ENCODE data around the gene MATN1. TPM values are rescaled to one million over a fixed set of nuclear protein-coding genes. Genes with fewer than 3 reads are reported as not detected.

Gene MATN1
- total RNA-seq, 6 donors from 2014 or later, result 0.15 TPM; not detected in 5

DNA sequence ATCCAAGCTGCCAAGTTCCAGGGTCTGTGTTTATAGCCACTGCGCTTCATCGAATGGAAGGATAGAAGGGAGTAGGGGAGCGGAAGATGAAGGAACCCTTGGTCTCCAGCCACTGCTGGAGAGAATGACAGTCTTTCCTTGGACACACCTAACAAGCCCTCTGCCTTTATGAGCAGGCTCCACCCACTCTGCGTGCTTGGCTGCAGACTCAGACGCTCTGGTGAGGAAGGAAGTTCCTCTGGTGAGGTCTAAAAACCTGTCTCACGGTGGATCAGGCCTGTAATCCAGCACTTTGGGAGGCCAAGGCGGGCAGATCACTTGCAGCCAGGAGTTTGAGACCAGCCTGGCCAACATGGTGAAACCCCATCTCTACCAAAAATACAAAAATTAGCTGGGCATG, 55.4 kb downstream of the MATN1 start:
- no peak overlapping the region for H3K27ac ChIP-seq
- DNase-seq, result no peak
- H3K9me3 ChIP-seq, result no peaks in the 10 kb centered on the region
- H3K36me3 ChIP-seq, result no peaks in the 10 kb centered on the region
- no peak for ATAC-seq (ENCODE audit: low FRiP score in 2 of 2)
- no peaks in the 10 kb centered on the region for H3K27me3 ChIP-seq
- WGBS, 2 donors, result 54 to 63% methylated on average over 6 to 7 of the region's 7 CpGs
- no peak for TF ChIP-seq EP300 (IDR thresholded peaks at IDR 0.05)
- TF ChIP-seq POLR2A (IDR thresholded peaks at IDR 0.05), result no peak
- no peak for TF ChIP-seq POLR2AphosphoS5 (IDR thresholded peaks at IDR 0.05)
- no peaks in the 10 kb centered on the region for H3K4me1 ChIP-seq
- H3K4me3 ChIP-seq, result no peak overlapping the region

DNA sequence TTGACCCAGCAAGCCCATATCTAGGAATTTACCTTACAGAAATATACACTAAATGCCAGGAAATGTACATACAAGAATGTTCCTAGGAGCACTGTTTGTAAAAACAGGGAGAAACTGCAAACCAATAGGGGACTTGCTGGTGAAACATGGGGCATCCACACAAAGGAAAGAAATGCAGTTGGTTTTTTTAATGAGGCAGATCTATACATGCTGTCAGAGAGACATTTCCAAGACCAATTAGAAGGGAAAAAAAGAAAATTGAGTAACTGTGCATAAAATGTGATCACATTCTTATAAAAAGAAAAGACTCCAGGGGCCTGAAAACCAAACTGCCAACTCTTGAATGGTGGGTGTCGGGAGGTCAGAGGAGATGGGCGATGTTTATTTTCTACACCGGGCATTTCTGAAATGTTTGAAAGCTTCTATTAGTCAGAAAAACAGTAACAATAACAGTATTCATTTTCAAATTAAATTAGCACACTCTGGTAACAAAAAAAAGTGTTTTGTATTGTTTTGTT, 56.6 kb downstream of the MATN1 start:
- H3K36me3 ChIP-seq, result no peaks in the 10 kb centered on the region
- H3K4me3 ChIP-seq, result no peak overlapping the region
- no peaks in the 10 kb centered on the region for H3K27me3 ChIP-seq
- no peaks in the 10 kb centered on the region for H3K4me1 ChIP-seq
- DNase-seq, result no peak
- no peak for ATAC-seq (ENCODE audit: low FRiP score in 2 of 2)
- TF ChIP-seq POLR2A (IDR thresholded peaks at IDR 0.05), result no peak
- no peak for TF ChIP-seq POLR2AphosphoS5 (IDR thresholded peaks at IDR 0.05)
- TF ChIP-seq, protein P1, sequence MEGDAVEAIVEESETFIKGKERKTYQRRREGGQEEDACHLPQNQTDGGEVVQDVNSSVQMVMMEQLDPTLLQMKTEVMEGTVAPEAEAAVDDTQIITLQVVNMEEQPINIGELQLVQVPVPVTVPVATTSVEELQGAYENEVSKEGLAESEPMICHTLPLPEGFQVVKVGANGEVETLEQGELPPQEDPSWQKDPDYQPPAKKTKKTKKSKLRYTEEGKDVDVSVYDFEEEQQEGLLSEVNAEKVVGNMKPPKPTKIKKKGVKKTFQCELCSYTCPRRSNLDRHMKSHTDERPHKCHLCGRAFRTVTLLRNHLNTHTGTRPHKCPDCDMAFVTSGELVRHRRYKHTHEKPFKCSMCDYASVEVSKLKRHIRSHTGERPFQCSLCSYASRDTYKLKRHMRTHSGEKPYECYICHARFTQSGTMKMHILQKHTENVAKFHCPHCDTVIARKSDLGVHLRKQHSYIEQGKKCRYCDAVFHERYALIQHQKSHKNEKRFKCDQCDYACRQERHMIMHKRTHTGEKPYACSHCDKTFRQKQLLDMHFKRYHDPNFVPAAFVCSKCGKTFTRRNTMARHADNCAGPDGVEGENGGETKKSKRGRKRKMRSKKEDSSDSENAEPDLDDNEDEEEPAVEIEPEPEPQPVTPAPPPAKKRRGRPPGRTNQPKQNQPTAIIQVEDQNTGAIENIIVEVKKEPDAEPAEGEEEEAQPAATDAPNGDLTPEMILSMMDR (IDR thresholded peaks at IDR 0.05), result no peak
- no peak for TF ChIP-seq EP300 (IDR thresholded peaks at IDR 0.05)
- no peaks in the 10 kb centered on the region for H3K9me3 ChIP-seq
- no peak overlapping the region for H3K27ac ChIP-seq
- 68% methylated on average over 3 of the region's 3 CpGs for WGBS, 2 donors

DNA sequence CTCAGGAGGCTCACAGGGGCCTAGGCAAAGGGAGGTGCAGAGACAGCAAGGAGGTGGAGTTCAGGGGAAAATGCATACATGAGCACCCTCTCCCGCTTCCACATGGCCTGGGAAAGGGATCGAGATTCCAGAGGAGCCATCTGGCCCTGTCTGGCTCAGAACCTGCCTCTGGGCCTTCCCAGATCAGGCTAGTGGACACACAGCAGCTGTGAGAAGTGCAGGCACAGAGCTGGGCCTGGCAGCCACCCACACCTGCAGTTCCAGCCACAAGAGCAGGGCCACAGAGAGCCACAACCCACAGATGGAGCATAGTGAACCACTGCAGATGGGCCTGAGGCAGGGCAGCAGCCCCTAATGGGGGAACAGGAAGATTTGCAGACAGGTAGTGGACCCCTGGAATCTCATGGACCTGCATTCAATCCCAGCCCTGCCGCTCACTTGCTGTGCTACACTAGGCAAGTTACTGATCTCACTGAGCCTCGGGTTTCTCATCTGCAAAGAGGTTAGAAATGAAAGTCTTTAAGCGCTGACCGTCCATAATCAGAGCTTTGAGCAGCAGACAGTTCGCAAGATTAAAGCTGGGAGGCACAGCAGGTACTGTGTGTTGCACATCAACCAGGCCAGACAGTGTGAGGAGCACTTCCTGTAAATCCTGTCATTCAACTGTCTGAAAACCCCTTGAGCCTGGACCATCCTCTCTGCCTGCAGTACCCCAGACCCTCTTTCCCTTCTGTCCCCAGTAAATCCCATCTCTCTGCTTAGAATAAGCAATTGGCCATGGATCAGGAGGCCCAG, 58.0 kb downstream of the MATN1 start:
- no peak for ATAC-seq (ENCODE audit: low FRiP score in 2 of 2)
- Histone ChIP-seq H3K27me3 (no peaks in the 10 kb centered on the region), H3K4me1 (no peaks in the 10 kb centered on the region), H3K27ac (no peak overlapping the region), H3K36me3 (no peaks in the 10 kb centered on the region), H3K4me3 (no peak overlapping the region), H3K9me3 (no peaks in the 10 kb centered on the region)
- TF ChIP-seq POLR2AphosphoS5 (IDR thresholded peaks at IDR 0.05) (no peak), EP300 (IDR thresholded peaks at IDR 0.05) (no peak), POLR2A (IDR thresholded peaks at IDR 0.05) (no peak)
- TF ChIP-seq, protein P1 (IDR thresholded peaks at IDR 0.05), result no peak
- no peak for DNase-seq
- WGBS, 2 donors, result 77 to 78% methylated on average over 6 of the region's 7 CpGs

DNA sequence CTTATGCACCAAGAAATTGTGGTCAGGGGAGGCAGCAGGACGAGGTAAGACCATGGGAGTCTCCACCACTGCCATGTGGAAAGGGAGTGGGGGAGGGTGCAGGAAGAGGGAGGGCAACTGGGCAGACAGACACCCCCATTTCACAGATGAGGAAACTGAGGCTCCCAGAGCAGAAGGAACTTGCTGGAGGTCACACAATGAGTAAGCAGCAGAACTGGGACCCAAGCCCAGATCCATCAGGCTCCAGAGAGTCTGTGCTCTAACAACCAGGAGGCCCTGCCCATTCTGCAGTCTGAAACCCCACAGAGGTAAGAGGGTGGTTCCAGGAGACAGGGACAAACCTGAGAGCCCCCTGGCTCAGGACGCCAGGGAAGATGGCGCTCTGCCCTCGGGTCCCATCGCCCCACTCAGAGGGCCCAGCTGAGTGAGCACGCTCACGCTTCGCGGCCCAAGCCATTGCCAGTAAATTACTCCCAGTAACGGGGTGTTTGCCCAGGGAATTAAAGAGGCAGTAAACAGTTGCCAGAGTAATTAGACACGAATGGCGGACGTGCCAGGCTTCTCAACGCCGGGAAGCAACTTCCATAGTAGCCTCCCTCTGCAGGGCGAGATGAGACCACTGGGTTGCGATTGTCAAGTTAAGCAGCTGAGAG, 59.2 kb downstream of the MATN1 start:
- no peak overlapping the region for H3K27ac ChIP-seq
- H3K27me3 ChIP-seq, result no peaks in the 10 kb centered on the region
- ATAC-seq (ENCODE audit: low FRiP score in 2 of 2) (no peak), DNase-seq (no peak)
- TF ChIP-seq POLR2AphosphoS5 (IDR thresholded peaks at IDR 0.05) (no peak), EP300 (IDR thresholded peaks at IDR 0.05) (no peak), POLR2A (IDR thresholded peaks at IDR 0.05) (no peak)
- TF ChIP-seq, protein P1 (IDR thresholded peaks at IDR 0.05), result no peak
- H3K36me3 ChIP-seq, result no peaks in the 10 kb centered on the region
- H3K9me3 ChIP-seq, result no peaks in the 10 kb centered on the region
- no peak overlapping the region for H3K4me3 ChIP-seq
- WGBS, 2 donors, result 83 to 84% methylated on average over 9 to 17 of the region's 17 CpGs
- H3K4me1 ChIP-seq, result no peaks in the 10 kb centered on the region

DNA sequence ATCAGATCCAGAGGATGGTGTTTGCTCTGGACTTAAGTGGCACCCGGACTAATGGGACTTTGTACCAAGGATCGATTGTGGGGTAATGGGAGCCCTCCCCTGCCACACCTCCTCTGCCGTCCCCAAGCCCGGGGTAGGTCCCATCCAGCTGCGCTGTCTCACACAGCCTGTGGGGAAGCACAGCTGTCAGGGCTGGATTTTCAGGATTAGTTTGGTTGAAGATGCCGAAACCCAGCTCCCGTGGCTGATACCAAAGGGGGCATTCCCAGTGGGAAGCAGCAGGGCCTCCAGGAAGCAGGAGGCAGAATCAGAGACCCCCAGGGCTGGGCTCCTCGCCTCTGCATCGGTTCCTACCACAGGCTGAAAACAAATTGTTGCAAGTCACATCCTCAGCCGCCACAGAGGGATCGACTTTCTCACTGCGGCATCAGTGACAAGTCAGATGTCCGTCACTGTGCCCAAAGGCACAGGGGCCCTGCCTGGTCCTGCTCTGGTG, 59.7 kb downstream of the MATN1 start:
- DNase-seq (no peak), ATAC-seq (ENCODE audit: low FRiP score in 2 of 2) (no peak)
- WGBS, 2 donors, result 43 to 76% methylated on average over 9 to 13 of the region's 13 CpGs

More for the DNA sequence above, 59.7 kb downstream of the MATN1 start:
- no peak overlapping the region for H3K4me3 ChIP-seq
- TF ChIP-seq POLR2A (IDR thresholded peaks at IDR 0.05) (no peak), POLR2AphosphoS5 (IDR thresholded peaks at IDR 0.05) (no peak), EP300 (IDR thresholded peaks at IDR 0.05) (no peak)
- H3K36me3 ChIP-seq, result no peaks in the 10 kb centered on the region
- H3K27me3 ChIP-seq, result no peaks in the 10 kb centered on the region
- H3K9me3 ChIP-seq, result no peaks in the 10 kb centered on the region
- H3K4me1 ChIP-seq, result no peaks in the 10 kb centered on the region
- no peak overlapping the region for H3K27ac ChIP-seq

All from upper lobe of left lung (tissue), 6 donors.